Skeletal muscle cell (primary cell): ENCODE results near the gene MRPS6.

Experiments
- DNase-seq: peaks from one replicate; pipeline ENCODE4 v3.0.0-alpha.2; 2010; ENCODE audit warnings: low read depth
- H3K4me3 ChIP-seq: 2 replicates; pipeline ENCODE4 v1.5.1; 2011; ENCODE audit warnings: low read depth, mild to moderate bottlenecking, control low read depth, low read length, moderate library complexity

Gene MRPS6

DNA sequence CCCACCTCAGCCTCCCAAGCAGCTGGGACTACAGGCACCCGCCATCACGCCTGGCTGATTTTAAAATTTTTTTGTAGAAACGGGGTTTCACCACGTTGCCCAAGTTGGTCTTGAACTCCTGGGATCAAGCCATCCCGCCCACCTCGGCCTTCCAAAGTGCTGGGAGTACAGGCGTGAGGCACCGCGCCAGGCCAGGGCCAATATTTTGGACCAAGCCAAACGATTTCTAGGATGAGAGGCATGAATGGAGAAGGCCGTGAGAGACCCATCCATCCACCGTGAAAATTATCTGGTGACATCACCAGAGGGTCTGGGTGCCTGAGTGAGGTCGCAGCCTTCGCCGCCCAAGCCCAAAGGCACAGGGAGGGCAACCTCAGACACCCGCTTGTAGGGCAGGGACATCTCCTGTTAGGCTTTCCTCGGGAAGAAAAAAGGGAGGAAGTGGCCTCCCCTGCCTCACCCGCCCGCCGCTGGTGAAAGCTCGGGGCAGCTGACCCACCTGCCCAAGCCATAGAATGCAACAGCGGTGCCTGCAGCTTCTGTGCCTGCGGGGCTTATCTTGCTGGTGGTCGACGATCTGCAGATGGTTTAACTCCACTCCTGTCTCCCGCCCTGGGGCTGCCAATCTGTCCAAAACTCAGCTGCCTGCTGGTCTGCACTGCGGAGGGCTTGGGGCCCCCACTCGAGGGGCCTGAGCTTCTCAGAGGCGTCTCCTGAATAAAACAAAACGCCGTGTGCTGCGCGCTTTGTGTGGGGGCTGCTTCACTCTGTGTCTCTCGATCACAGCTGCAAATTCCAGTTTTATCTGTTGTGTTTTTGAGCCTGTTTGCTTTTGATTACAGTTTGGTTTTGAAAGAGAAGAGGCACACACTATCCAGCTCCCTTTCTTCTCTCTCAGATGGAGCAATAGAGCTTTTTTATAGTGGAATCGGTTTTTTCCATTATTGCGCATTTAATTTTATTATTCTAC is 85.8 kb downstream of the MRPS6 start:
- no peak for DNase-seq
- no peak overlapping the region for H3K4me3 ChIP-seq

GRCh38 chr21:34166468-34166867 is 93.1 kb downstream of the MRPS6 start:
- DNase-seq: no peak
- H3K4me3 ChIP-seq: no peak overlapping the region

GRCh38 chr21:34170886-34171285 is 97.5 kb downstream of the MRPS6 start:
- DNase-seq: no peak
- H3K4me3 ChIP-seq: no peak overlapping the region

- no peak overlapping the region for H3K4me3 ChIP-seq
- DNase-seq: no peak
Observed at GRCh38 chr21:34174470-34174869, 101.1 kb downstream of the MRPS6 start.

DNA sequence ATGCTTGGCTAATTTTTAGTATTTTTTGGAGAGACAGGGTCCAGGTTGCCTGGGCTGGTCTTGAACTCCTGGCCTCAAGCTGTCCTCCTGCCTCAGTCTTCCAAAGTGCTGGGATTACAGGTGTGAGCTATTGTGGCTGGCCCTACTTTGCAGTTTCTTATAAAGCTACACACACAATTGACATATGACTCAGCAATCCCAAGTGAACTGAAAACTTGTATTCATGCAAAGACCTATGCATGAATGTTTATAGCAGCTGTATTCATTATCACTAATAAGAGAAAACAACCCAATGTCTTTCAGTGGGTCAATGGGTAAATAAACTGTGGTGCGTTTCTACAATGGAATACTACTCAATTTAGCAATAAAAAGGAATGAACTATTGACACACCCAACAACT is 103.1 kb downstream of the MRPS6 start:
- DNase-seq: no peak
- H3K4me3 ChIP-seq: no peak overlapping the region

DNA sequence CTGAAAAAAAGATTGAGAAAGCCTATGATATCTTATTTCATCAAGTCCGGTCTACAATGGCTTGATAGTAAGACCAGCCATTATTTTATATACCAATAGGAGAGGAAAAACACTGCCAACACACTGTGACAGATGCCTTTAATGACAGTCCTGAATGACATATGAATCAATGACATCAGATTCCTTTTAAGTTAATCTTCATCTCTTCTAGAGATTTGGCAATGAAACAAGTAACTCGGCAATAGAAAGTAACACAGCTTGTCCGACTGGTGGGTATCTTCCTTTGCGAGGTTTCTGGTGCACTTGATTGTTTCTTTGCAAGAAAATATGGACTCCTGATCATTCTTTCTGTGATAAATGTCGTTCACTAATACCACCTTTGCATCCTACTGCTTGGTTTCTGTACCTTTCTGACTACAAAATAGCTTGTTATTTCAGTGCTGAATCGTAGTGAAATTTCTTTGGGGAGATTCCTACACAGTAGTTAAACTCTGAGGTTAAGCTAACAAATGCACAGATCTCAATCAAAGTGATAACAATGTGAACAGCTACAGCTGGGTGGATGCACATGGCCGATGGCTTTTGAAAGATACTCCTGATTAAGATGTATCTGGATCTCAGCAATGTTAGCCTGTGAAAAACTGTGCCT is 104.7 kb downstream of the MRPS6 start:
- DNase-seq: no peak
- no peak overlapping the region for H3K4me3 ChIP-seq

DNA sequence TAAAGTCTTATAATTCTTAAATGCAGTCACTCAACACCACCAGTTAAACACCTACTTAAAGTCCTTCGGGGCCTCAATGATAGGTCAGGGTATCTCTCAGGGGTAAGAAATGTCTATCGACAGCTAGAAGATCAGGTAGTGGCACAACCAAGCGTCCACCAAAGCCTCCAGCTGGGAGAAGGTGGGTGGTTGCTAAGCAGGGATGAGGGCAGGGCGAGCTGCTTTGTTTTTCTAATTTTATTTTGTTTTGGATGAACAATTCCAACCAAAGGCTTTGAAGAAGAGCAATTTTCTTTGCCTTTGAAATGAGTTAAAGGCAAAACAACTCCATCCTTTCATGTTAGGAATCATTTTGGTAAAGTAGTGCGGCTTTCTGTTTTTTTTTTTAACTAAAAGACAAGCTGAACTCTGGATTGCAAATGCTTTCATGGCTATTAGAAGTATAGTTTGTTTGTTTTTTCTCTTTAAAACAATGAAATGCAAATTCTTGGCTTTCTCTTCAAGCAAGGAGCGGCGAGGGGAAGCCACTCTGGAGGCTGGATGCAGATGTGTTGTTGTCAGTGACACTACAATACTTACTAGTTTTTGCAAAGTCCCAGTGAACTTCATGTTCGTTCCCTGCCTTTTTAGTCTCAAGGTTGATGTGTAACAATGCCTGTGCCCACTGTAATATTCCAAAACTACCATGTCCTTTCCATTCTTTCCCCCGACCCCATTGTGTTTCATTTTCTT is 106.0 kb downstream of the MRPS6 start:
- no peak for DNase-seq
- H3K4me3 ChIP-seq: no peak overlapping the region

DNA sequence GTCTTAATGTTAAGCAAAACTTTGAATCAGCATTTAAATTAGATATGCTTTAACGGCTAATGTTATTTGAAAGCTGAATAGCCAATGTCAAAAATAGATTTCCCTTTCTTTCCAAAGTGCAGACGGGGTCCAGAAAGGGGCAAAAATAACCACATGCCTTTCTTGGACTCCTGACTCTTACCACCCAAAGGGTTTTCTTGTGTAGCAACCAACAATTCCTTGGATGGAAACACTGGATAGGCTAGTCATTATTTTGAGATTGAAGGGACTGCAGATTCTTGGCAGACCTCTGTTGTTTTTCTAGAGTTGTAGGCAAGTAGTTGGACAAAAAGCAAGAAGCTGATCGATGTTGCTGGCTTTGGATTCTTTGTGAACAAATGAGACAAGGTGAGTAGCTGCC is 107.0 kb downstream of the MRPS6 start:
- DNase-seq: no peak
- H3K4me3 ChIP-seq: no peak overlapping the region

GRCh38 chr21:34180826-34181359 is 107.5 kb downstream of the MRPS6 start:
- H3K4me3 ChIP-seq: no peak overlapping the region
- DNase-seq: no peak

GRCh38 chr21:34181431-34182039 is 108.2 kb downstream of the MRPS6 start:
- DNase-seq: no peak
- no peak overlapping the region for H3K4me3 ChIP-seq

- no peak overlapping the region for H3K4me3 ChIP-seq
- no peak for DNase-seq
Observed at GRCh38 chr21:34182436-34182835, 109.1 kb downstream of the MRPS6 start.

DNA sequence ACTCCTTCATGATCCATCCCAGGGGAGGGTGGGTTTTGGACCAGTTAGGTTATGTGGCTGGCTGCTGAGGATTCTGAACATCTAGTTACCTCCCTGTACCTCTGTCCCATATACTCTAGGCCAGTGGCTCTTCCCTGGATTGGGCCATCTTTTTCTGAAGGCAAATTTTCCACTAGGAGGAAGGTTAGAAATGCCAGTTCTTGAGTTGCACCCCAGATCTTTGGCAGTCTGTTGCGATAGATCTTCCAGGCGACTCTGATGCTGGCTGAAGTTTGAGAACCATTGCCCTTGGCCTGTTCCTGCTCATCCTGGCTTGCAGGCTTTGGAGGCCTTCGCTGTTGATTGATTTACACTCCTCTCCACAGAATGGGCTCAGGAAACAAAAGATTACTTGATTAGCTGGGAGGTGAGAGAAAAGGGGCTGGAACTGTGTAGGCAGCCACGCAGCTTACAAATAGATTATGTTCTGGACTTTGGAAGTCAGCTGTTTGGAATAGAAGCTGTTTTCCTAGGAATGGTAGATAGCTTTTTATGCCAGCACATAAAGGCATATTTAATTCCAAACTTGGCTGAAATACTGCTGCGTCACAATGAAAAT is 110.1 kb downstream of the MRPS6 start:
- DNase-seq: no peak

DNA sequence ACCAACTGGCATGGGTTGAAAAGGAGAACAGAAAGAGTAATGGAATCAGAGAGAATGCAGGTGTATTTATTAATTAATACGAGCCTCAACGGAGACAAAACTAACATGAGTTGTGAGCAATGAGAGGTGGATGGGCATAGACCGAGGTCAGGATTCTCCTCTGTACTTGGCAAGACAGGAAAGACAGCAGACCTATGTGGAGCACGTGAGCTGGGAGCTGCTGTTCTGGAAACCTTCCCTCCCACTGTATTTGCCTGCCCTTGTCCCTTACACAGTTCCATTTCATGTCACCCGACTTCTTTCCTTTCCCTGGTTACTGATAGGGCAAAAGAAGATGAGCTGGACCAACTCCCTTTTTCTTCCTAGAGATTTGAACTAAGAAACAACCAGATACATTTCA is 110.9 kb downstream of the MRPS6 start:
- no peak overlapping the region for H3K4me3 ChIP-seq
- DNase-seq: no peak

More for the DNA sequence above, 110.1 kb downstream of the MRPS6 start:
- H3K4me3 ChIP-seq: no peak overlapping the region

DNA sequence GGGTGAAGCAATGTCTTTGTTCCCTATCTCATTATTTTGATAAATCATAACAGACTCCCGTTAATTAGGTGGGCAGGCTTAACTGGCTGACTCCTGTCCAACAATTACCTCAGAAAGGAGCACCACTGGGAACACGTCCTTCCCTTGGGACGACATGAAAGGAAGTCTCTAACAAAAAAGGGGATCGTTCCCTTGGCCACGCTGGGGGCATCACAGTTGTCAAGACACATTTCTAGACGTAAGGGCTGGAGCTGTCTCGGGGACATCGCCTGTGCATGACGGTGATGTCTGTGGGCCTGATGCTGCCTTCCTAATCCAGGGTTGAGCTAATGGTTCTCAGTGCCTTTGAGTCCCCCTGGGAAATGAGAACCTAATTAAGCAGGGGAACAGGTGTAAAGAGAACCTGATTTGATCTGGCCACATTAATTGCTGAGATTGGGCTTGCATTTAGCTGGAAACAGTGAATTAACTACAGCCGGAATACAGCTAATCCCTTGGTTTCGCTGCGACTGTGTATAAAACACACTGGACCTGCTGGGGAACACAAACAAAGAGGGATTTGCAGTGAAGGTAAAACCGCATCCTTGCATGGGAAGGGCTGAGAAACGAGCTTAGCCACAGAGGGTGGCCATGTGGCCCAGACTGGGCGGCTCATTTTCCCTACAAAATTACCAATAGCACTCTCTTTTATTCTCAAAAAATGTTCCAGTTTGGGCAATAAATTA is 111.8 kb downstream of the MRPS6 start:
- DNase-seq: no peak
- no peak overlapping the region for H3K4me3 ChIP-seq

DNA sequence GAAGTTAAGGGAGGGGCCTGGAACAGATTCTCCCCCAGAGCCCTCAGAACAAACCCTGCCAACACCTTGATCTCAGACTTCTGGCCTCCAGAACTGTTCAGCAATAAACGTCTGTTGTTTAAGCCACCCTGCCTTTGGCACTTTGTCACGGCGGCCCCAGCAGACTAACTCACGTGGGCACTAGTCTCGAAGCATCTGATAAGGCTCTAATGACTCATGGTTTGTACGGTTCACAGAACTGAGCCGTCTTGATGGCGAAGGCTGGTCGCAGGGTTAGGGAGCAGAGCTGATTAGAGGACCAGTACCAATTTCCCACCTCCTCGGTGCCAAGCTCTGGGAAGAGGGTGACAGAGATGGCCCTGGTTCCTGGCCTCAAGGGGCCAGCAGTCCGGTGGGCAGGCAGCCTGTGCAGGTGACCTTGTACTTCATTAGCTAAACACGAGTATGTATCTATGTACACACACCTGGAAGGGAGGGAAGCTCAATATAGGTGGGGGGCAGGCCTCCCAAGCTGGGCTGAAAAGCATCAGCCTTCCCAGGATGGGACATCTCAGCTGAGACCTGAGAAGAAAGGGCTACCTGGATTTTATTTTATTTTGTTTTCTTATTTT is 112.8 kb downstream of the MRPS6 start:
- no peak for DNase-seq
- no peak overlapping the region for H3K4me3 ChIP-seq

- H3K4me3 ChIP-seq: no peak overlapping the region
- peak; percentile 7 for DNase-seq
Observed at GRCh38 chr21:34187935-34188334, 114.6 kb downstream of the MRPS6 start.

DNA sequence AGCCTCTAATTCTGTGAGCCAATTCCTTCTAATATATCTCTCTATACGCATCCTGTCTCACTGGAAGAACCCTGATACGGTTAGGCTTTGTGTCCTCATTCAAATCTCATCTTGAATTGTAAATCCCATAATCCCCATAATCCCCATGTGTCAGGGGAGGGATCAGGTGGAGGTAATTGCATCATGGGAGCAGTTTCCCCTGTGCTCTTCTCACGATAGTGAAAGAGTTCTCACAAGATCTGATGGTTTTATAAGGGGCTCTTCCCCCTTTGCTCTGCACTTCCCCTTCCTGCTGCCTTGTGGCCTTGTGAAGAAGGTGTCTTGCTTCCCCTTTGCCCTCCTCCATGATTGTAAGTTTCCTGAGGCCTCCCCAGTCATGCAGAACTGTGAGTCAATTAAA is 116.1 kb downstream of the MRPS6 start:
- no peak overlapping the region for H3K4me3 ChIP-seq
- no peak for DNase-seq
